GM12891 (cell line): ENCODE results near the gene FN3KRP.
"Not testable (repeated sequence)": the region's sequence is repeated elsewhere in the genome, so short reads cannot be mapped to it uniquely, and the experiment has no call there.

Experiments used
- DNase-seq: peaks from one replicate; pipeline ENCODE4 v3.0.0; 2011; ENCODE audit warnings: low spot score; ENCODE audit not compliant: insufficient read length
- FAIRE-seq: peaks from 2 replicates; lab custom pipeline; 2011; peaks lifted over from hg19 to GRCh38; lab: Jason Lieb, UNC
- PAX5 ChIP-seq: IDR thresholded peaks from 2 replicates; pipeline ENCODE4 v1.6.1; 2011; ENCODE audit warnings: low read length, moderate library complexity, mild to moderate bottlenecking; ENCODE audit not compliant: insufficient read depth, severe bottlenecking
- POLR2A ChIP-seq: IDR thresholded peaks from 2 replicates; pipeline ENCODE4 v1.6.1; 2011; ENCODE audit warnings: low read depth, low read length, control low read depth
- POLR2AphosphoS5 ChIP-seq: IDR thresholded peaks from 2 replicates; pipeline ENCODE4 v1.6.1; 2011; ENCODE audit warnings: low read depth, low read length, control low read depth
- POU2F2 ChIP-seq: IDR thresholded peaks from 2 replicates; pipeline ENCODE4 v1.6.1; 2011; ENCODE audit warnings: low read depth, mild to moderate bottlenecking, control low read depth, low read length, moderate library complexity
- SPI1 ChIP-seq: IDR thresholded peaks from 2 replicates; pipeline ENCODE4 v1.6.1; 2011; ENCODE audit warnings: low read depth, low read length, control low read depth
- TAF1 ChIP-seq: IDR thresholded peaks from 2 replicates; pipeline ENCODE4 v1.6.1; 2011; ENCODE audit warnings: low read depth, low read length, control low read depth

Gene FN3KRP

DNA sequence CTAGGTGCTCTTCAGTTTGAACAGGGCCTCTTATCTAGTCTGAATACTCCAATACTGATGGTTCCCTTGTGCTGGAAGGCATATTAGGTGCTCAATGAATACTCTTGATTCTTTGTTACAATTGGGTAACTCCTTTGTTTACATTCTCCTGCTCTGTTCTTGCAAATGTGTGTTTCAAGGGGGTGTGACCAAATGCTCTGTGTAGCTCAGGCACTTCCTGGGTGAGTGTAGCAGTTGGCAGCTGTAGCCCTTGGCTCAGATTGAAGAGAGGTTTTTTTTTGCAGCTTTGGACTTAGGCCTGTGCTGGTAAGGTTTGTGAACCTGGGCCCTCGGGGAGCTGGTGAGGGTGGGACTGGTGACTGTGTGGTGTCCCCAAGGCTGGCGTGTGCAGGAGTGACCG is 55.5 kb downstream of the FN3KRP start:
- TF ChIP-seq TAF1, result no peak
- TF ChIP-seq POLR2A, result no peak
- TF ChIP-seq SPI1, result no peak
- TF ChIP-seq POU2F2, result no peak
- no peak for TF ChIP-seq POLR2AphosphoS5
- no peak for TF ChIP-seq PAX5
- no peak for DNase-seq
- no peak for FAIRE-seq

- not testable (repeated sequence) for FAIRE-seq, DNase-seq
Measured at GRCh38 chr17:82774456-82774855, 58.0 kb downstream of the FN3KRP start.

- peak; percentile 86 for FAIRE-seq
Measured at GRCh38 chr17:82775001-82775823, 58.7 kb downstream of the FN3KRP start.

GRCh38 chr17:82776454-82776853 is 59.9 kb downstream of the FN3KRP start:
- no peak for DNase-seq
- FAIRE-seq, result peak; percentile 96
- peak; percentile 90 for TF ChIP-seq PAX5
- peak; percentile 49; the same call in 1 of the 2 replicates for TF ChIP-seq SPI1
- TF ChIP-seq POU2F2, result no peak

More at GRCh38 chr17:82775001-82775823, 58.7 kb downstream of the FN3KRP start:
- DNase-seq, result peak; percentile 69
- no peak for TF ChIP-seq POLR2A
- TF ChIP-seq TAF1, result no peak
- no peak for TF ChIP-seq POU2F2
- no peak for TF ChIP-seq POLR2AphosphoS5
- TF ChIP-seq SPI1, result no peak
- no peak for TF ChIP-seq PAX5
